Mesenchymal stem cell (in vitro differentiated cells and primary cell): ENCODE measurements around the gene TMEM132E.

Experiments used
- DNase-seq: peaks from one replicate; pipeline ENCODE4 v3.0.0-alpha.2; 2013
- H2AFZ ChIP-seq: one replicate; pipeline ENCODE4 v1.6.1; 2013; ENCODE audit warnings: low read depth, mild to moderate bottlenecking, control low read depth, inconsistent platforms, low read length, moderate library complexity
- H2AK5ac ChIP-seq: 2 replicates; pipeline ENCODE4 v1.6.1; 2013; ENCODE audit warnings: low read length, moderate library complexity, mild to moderate bottlenecking, inconsistent platforms; ENCODE audit not compliant: severe bottlenecking
- H2BK120ac ChIP-seq: one replicate; pipeline ENCODE4 v1.6.1; 2013; ENCODE audit warnings: low read depth, mild to moderate bottlenecking, inconsistent platforms, low read length, moderate library complexity
- H2BK12ac ChIP-seq, 2 experiments: one replicate each; pipeline ENCODE4 v1.6.1; 2013; ENCODE audit warnings: inconsistent platforms in 2 of 2, low read length in 2 of 2, mild to moderate bottlenecking in 2 of 2, moderate library complexity in 2 of 2, control low read depth in 1 of 2
- H2BK15ac ChIP-seq: one replicate; pipeline ENCODE4 v1.6.1; 2013; ENCODE audit warnings: mild to moderate bottlenecking, low read depth, inconsistent platforms; ENCODE audit not compliant: poor library complexity, severe bottlenecking
- H2BK5ac ChIP-seq: 2 replicates; pipeline ENCODE4 v1.6.1; 2013; ENCODE audit warnings: low read depth, mild to moderate bottlenecking, low read length, control low read depth, inconsistent platforms; ENCODE audit not compliant: poor library complexity, severe bottlenecking
- H3K14ac ChIP-seq, 2 experiments: one replicate each; pipeline ENCODE4 v1.6.1; 2013; ENCODE audit warnings: inconsistent platforms in 2 of 2, low read length in 2 of 2, control low read depth in 1 of 2, mild to moderate bottlenecking in 1 of 2, moderate library complexity in 1 of 2
- H3K18ac ChIP-seq, 2 experiments: one replicate each; pipeline ENCODE4 v1.6.1; 2013; ENCODE audit warnings: inconsistent platforms in 2 of 2, low read length in 2 of 2, control low read depth in 1 of 2, low read depth in 1 of 2, mild to moderate bottlenecking in 1 of 2
- H3K23ac ChIP-seq, 2 experiments: one replicate each; pipeline ENCODE4 v1.6.1; 2013; ENCODE audit warnings: inconsistent platforms in 2 of 2, low read length in 2 of 2, mild to moderate bottlenecking in 2 of 2, moderate library complexity in 2 of 2, control low read depth in 1 of 2
- H3K27ac ChIP-seq: 2 replicates; pipeline ENCODE4 v1.5.1; 2013; ENCODE audit warnings: mild to moderate bottlenecking, moderate library complexity, low read length, control low read depth, inconsistent platforms; ENCODE audit not compliant: poor library complexity, severe bottlenecking
- H3K27me3 ChIP-seq, 2 experiments: 2 replicates each; pipeline versions ENCODE4 v1.6.1 to v1.7.0; 2013; ENCODE audit warnings: low read length in 2 of 2, mild to moderate bottlenecking in 2 of 2, moderate library complexity in 2 of 2, control low read depth in 1 of 2, inconsistent platforms in 1 of 2; ENCODE audit not compliant: control insufficient read depth in 1 of 2, insufficient read depth in 1 of 2
- H3K36me3 ChIP-seq, 2 experiments: 2 replicates each; pipeline versions ENCODE4 v1.6.1 to v1.7.0; 2013; ENCODE audit warnings: low read length in 2 of 2, control low read depth in 1 of 2, inconsistent platforms in 1 of 2, low read depth in 1 of 2, mild to moderate bottlenecking in 1 of 2; ENCODE audit not compliant: insufficient read depth in 2 of 2, control insufficient read depth in 1 of 2
- H3K4ac ChIP-seq, 2 experiments: one replicate each; pipeline ENCODE4 v1.6.1; 2013; ENCODE audit warnings: inconsistent platforms in 2 of 2, low read length in 2 of 2, mild to moderate bottlenecking in 2 of 2, moderate library complexity in 2 of 2, control low read depth in 1 of 2, low read depth in 1 of 2
- H3K4me1 ChIP-seq: 2 replicates; pipeline ENCODE4 v1.6.1; 2013; ENCODE audit warnings: low read depth, low read length, control low read depth; ENCODE audit not compliant: control insufficient read depth, insufficient read depth
- H3K4me2 ChIP-seq: 2 replicates; pipeline ENCODE4 v1.6.1; 2013; ENCODE audit warnings: low read length, mild to moderate bottlenecking, inconsistent platforms; ENCODE audit not compliant: poor library complexity, severe bottlenecking
- H3K4me3 ChIP-seq, 2 experiments: 2 replicates each; pipeline versions ENCODE4 v1.5.1 to v1.7.0; 2013; ENCODE audit warnings: low read length in 2 of 2, mild to moderate bottlenecking in 2 of 2, control low read depth in 1 of 2, low read depth in 1 of 2; ENCODE audit not compliant: insufficient read depth in 1 of 2
- H3K79me1 ChIP-seq: replicated peaks from 2 replicates; pipeline ENCODE4 v1.6.1; 2013; ENCODE audit warnings: mild to moderate bottlenecking, control low read depth, low read length, inconsistent platforms; ENCODE audit not compliant: poor library complexity, severe bottlenecking
- H3K9ac ChIP-seq: 2 replicates; pipeline ENCODE4 v1.7.0; 2013; ENCODE audit warnings: mild to moderate bottlenecking, low read length, moderate library complexity
- H3K9me3 ChIP-seq: 2 replicates; pipeline ENCODE4 v1.7.0; 2013; ENCODE audit warnings: mild to moderate bottlenecking, low read length; ENCODE audit not compliant: control insufficient read depth
- H4K8ac ChIP-seq: one replicate; pipeline ENCODE4 v1.6.1; 2013; ENCODE audit warnings: inconsistent platforms, mild to moderate bottlenecking, low read length, moderate library complexity
- H4K91ac ChIP-seq: one replicate; pipeline ENCODE4 v1.6.1; 2013; ENCODE audit warnings: mild to moderate bottlenecking, low read length, inconsistent platforms
- WGBS: methylation state at CpG from one replicate; pipeline ENCODE4 v1.1.7; 2013; ENCODE audit warnings: mixed read lengths; 5-methylcytosine and 5-hydroxymethylcytosine counted together

Gene TMEM132E

DNA sequence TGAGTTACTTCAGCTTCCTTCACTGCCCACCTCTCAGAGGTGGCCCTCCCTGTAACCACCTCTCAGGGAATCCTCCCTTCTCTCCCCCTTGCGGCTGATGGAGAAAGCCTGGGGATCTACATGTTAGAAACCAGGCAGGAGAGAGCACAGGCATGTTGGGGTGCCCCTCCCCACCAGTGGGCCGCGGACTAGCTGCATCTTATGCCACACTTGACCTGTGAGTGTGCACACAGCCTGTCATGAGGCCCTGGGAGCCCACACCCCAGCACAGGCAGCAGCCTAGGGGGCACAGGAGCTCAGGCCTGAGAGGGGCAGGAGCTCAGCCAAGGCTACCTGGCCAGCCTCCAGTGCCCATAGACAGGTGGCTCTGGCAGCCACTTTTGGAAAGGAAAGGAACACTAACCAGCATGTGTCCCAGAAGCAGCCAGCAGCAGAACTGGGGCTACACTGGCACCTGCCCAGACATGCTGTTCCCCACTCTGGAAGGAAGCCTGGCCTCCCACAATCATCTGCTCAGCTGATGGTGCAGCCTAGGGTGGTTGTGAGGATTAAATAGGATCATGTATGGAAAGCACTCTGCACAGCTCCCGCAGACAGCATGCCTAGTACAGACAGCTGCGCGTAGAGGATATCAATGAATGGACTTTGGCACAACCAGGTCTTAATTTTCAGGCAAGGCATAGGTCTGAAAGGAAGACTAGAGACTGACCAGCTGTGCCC lies 60.5 kb downstream of the TMEM132E start:
- Histone ChIP-seq H3K9me3 (no peaks in the 10 kb centered on the region), H2BK15ac (no peak overlapping the region), H3K23ac (no peak overlapping the region), H2BK5ac (no peak overlapping the region), H3K4me2 (no peak overlapping the region), H3K36me3 (no peaks in the 10 kb centered on the region), H2AFZ (no peak overlapping the region), H4K91ac (no peak overlapping the region), H2BK120ac (no peak overlapping the region), H4K8ac (no peak overlapping the region), H3K27ac (no peak overlapping the region), H3K18ac (no peak overlapping the region), H3K9ac (no peak overlapping the region), H3K4me1 (no peaks in the 10 kb centered on the region), H3K27me3 (peaks cover 0 to 79% of the 10 kb centered on the region in 2 experiments), H2BK12ac (no peak overlapping the region), H3K14ac (no peak overlapping the region), H3K79me1 (no peaks in the 10 kb centered on the region), H2AK5ac (no peak overlapping the region), H3K4me3 (no peak overlapping the region), H3K4ac (no peak overlapping the region)
- WGBS = 68% methylated on average over 6 of the region's 6 CpGs
- DNase-seq = no peak

DNA sequence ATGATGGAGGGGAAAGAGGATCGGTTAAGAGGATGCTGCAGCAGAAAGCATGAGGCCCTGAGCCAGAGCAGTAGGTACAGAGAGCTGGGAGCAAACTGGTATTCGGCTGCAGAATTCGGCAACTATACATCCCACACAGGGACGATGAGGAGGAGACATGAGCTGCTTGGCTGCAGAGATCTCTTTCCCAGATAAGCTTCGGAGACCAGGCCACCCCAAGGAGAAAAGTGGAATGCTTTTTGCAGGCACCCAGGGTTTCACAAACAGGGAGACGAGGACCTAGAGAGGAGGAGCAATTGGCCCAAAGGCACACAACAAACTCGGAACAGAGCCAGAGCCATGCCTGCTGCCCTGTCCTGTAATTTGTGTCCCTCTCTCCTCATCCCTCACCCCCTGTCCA lies 62.0 kb downstream of the TMEM132E start:
- no peak overlapping the region for H3K4ac ChIP-seq
- no peak overlapping the region for H2BK120ac ChIP-seq
- H2BK5ac ChIP-seq = no peak overlapping the region
- H2AFZ ChIP-seq = no peak overlapping the region
- no peak overlapping the region for H4K91ac ChIP-seq
- H3K9me3 ChIP-seq = no peaks in the 10 kb centered on the region
- no peak overlapping the region for H3K14ac ChIP-seq
- no peak overlapping the region for H2BK15ac ChIP-seq
- WGBS = 79% methylated on average over 7 of the region's 7 CpGs
- H3K4me2 ChIP-seq = no peak overlapping the region
- no peak overlapping the region for H3K23ac ChIP-seq
- H3K9ac ChIP-seq = no peak overlapping the region
- no peak overlapping the region for H4K8ac ChIP-seq
- no peak for DNase-seq
- H2BK12ac ChIP-seq = no peak overlapping the region
- H3K4me3 ChIP-seq = no peak overlapping the region
- no peaks in the 10 kb centered on the region for H3K36me3 ChIP-seq
- peaks cover 0 to 78% of the 10 kb centered on the region in 2 experiments for H3K27me3 ChIP-seq
- no peaks in the 10 kb centered on the region for H3K79me1 ChIP-seq
- H3K18ac ChIP-seq = no peak overlapping the region
- H3K27ac ChIP-seq = no peak overlapping the region
- no peak overlapping the region for H2AK5ac ChIP-seq
- H3K4me1 ChIP-seq = peaks cover 1% of the 10 kb centered on the region

DNA sequence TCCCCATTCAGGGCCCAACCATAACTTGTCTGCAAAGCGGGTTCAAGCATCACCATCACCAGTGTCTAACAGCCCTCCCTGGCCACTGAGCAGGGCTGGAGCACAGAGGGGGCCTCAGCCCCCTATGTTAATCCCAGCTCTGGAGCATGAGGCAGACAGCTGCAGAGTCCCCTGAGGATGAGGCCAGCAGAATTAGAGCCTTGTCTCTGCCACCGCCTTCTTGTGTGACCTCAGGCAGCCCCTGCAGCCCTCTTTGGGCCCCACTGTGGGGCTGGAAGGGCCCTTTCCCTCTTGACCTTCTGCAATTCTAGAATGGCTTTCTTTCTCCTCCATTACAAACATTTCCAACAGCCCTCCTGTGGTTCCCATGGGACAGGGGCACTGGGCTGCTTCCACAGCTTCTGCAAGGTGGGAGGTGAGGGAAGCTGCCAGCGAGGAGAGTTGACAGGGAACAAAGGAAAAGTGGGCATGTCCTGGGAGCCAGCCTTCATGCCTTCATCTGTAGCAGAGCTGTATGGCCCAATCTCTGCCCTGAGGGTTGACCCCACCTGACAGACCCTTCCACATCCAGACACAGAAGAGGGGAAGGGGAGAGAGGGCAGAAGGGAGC lies 65.7 kb downstream of the TMEM132E start:
- Histone ChIP-seq H4K91ac (no peak overlapping the region), H2BK12ac (no peak overlapping the region), H3K14ac (no peak overlapping the region), H3K4me1 (peaks cover 1% of the 10 kb centered on the region), H2AK5ac (no peak overlapping the region), H3K4ac (no peak overlapping the region), H2AFZ (no peak overlapping the region), H3K9me3 (no peaks in the 10 kb centered on the region), H3K27me3 (peaks cover 0 to 43% of the 10 kb centered on the region in 2 experiments), H3K23ac (no peak overlapping the region), H3K9ac (no peak overlapping the region), H3K79me1 (no peaks in the 10 kb centered on the region), H2BK15ac (no peak overlapping the region), H3K27ac (no peak overlapping the region), H3K4me3 (no peak overlapping the region), H4K8ac (no peak overlapping the region), H3K4me2 (no peak overlapping the region), H2BK120ac (no peak overlapping the region), H3K18ac (no peak overlapping the region), H3K36me3 (no peaks in the 10 kb centered on the region), H2BK5ac (no peak overlapping the region)
- no peak for DNase-seq
- WGBS = 62% methylated on average over 3 of the region's 3 CpGs

DNA sequence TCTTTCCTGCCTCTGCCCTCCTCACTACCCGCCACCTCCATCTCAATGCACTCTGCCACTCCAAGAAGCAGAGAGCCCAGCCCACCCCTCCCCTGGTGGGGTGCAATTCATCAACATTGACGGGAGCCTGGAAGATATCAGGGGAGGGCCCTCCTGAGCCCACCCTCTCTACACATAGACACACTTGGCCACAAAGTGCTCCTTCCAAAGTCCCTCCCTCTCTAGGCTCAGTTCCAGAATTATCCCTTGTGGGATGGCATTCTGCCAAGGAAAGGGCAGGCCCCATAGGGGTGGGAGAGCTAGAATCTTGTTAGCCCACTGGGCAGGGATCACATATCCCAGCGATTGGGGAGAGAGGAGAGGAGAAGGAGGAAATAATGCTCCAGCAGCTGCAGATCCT lies 66.2 kb downstream of the TMEM132E start:
- Histone ChIP-seq H3K36me3 (no peaks in the 10 kb centered on the region), H3K4ac (no peak overlapping the region), H3K23ac (no peak overlapping the region), H3K27ac (no peak overlapping the region), H3K4me2 (no peak overlapping the region), H3K4me1 (peaks cover 1% of the 10 kb centered on the region), H2BK15ac (no peak overlapping the region), H2BK12ac (no peak overlapping the region), H3K27me3 (peaks cover 0 to 45% of the 10 kb centered on the region in 2 experiments), H3K9me3 (no peaks in the 10 kb centered on the region), H3K18ac (no peak overlapping the region), H3K9ac (no peak overlapping the region), H4K91ac (no peak overlapping the region), H2BK5ac (no peak overlapping the region), H2AK5ac (no peak overlapping the region), H3K4me3 (no peak overlapping the region), H2BK120ac (no peak overlapping the region), H3K79me1 (no peaks in the 10 kb centered on the region), H4K8ac (no peak overlapping the region), H2AFZ (no peak overlapping the region), H3K14ac (no peak overlapping the region)
- DNase-seq = no peak
- WGBS = 65% methylated on average over 2 of the region's 3 CpGs
